HG03064 (cell line): Measurements from ENCODE around the gene HSF2BP.
"Not testable (repeated sequence)": the region's sequence is repeated elsewhere in the genome, so short reads cannot be mapped to it uniquely, and the experiment has no call there.

Source experiments
- ATAC-seq: cut with Tn5 transposase; IDR thresholded peaks from one replicate; pipeline ENCODE4 v1.9.1; 2021; ENCODE audit warnings: low read depth; ENCODE audit not compliant: unreplicated experiment

The HSF2BP gene

GRCh38 chr21:43600642-43601402 is 58.5 kb downstream of the HSF2BP start:
- ATAC-seq, result no peak

- no peak for ATAC-seq
These were observed 59.6 kb downstream of the HSF2BP start for GRCh38 chr21:43599728-43600127.

- ATAC-seq, result no peak
These were observed 60.7 kb downstream of the HSF2BP start for GRCh38 chr21:43598416-43599120.

- ATAC-seq, result no peak
These were observed 61.6 kb downstream of the HSF2BP start for GRCh38 chr21:43597540-43598250.

- ATAC-seq, result no peak
These were observed 62.2 kb downstream of the HSF2BP start for GRCh38 chr21:43597052-43597451.

- no peak for ATAC-seq
These were observed 62.7 kb downstream of the HSF2BP start for GRCh38 chr21:43596616-43597015.

GRCh38 chr21:43595769-43596168 is 63.5 kb downstream of the HSF2BP start:
- not testable (repeated sequence) for ATAC-seq

- ATAC-seq, result no peak
These were observed 66.2 kb downstream of the HSF2BP start for GRCh38 chr21:43593078-43593477.

- ATAC-seq, result no peak
These were observed 67.7 kb downstream of the HSF2BP start for GRCh38 chr21:43591571-43591970.

- ATAC-seq, result no peak
These were observed 69.1 kb downstream of the HSF2BP start for GRCh38 chr21:43590194-43590593.

GRCh38 chr21:43588957-43589356 is 70.3 kb downstream of the HSF2BP start:
- ATAC-seq, result no peak

GRCh38 chr21:43585924-43586413 is 73.3 kb downstream of the HSF2BP start:
- no peak for ATAC-seq

GRCh38 chr21:43585514-43585913 is 73.8 kb downstream of the HSF2BP start:
- ATAC-seq, result no peak

GRCh38 chr21:43581453-43581852 is 77.8 kb downstream of the HSF2BP start:
- ATAC-seq, result no peak

GRCh38 chr21:43578677-43579303 is 80.5 kb downstream of the HSF2BP start:
- no peak for ATAC-seq

- no peak for ATAC-seq
These were observed 83.8 kb downstream of the HSF2BP start for GRCh38 chr21:43575473-43575844.

- no peak for ATAC-seq
These were observed 84.4 kb downstream of the HSF2BP start for GRCh38 chr21:43574741-43575472.

- no peak for ATAC-seq
These were observed 85.4 kb downstream of the HSF2BP start for GRCh38 chr21:43573921-43574320.

- no peak for ATAC-seq
These were observed 86.8 kb downstream of the HSF2BP start for GRCh38 chr21:43572446-43572845.

GRCh38 chr21:43571976-43572375 is 87.3 kb downstream of the HSF2BP start:
- no peak for ATAC-seq
